ENCODE results near the gene SLC27A5.

DNA sequence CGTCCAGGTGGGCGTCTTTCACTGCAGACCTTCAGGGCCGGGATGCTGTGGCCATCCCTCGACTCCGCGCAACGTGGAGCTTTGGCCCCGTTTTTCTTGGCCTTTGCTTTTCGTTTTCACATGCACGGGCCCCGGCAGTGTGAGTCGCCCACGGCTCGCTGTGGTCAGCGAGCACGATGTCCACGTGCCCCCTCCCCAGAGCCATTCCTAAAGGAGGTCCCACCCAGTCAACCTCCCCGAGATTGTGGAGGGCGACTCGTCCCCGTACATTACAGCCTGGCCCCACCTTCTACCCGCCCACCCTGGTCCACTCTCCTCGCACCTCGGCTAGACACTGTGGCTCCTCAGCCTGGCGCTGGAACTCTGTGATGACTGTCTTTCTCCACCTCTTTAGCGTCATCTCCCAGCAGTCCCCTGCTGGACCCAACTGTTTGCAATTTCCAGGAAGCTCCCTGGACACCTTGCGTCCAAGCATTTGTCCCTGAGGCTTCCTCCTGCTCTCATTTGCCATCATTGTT is 35.2 kb downstream of the SLC27A5 start:
- TF ChIP-seq, protein P1, sequence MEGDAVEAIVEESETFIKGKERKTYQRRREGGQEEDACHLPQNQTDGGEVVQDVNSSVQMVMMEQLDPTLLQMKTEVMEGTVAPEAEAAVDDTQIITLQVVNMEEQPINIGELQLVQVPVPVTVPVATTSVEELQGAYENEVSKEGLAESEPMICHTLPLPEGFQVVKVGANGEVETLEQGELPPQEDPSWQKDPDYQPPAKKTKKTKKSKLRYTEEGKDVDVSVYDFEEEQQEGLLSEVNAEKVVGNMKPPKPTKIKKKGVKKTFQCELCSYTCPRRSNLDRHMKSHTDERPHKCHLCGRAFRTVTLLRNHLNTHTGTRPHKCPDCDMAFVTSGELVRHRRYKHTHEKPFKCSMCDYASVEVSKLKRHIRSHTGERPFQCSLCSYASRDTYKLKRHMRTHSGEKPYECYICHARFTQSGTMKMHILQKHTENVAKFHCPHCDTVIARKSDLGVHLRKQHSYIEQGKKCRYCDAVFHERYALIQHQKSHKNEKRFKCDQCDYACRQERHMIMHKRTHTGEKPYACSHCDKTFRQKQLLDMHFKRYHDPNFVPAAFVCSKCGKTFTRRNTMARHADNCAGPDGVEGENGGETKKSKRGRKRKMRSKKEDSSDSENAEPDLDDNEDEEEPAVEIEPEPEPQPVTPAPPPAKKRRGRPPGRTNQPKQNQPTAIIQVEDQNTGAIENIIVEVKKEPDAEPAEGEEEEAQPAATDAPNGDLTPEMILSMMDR (IDR thresholded peaks at IDR 0.05; ENCODE audit: borderline replicate concordance, extremely low read depth, low read length, poor library complexity, severe bottlenecking), result no peak
- TF ChIP-seq EZH2 (IDR thresholded peaks at IDR 0.05; ENCODE audit: borderline replicate concordance, low read depth, low read length, severe bottlenecking), result no peak

All from DND-41 (cell line).